Activated CD8-positive, alpha-beta memory T cell treated with anti-CD3 and anti-CD28 coated beads for 48 hours (primary cell): ENCODE data around the gene FOXN3.

ENCODE experiments used
- DNase-seq, 3 experiments: peaks; one replicate each; pipeline ENCODE4 v3.0.0-alpha.2; 2020; ENCODE audit warnings: low read depth in 2 of 3, low spot score in 2 of 3

The FOXN3 gene

GRCh38 chr14:89339579-89339978 is 77.5 kb downstream of the FOXN3 start:
- no peak for DNase-seq

GRCh38 chr14:89339158-89339557 is 77.9 kb downstream of the FOXN3 start:
- DNase-seq = no peak

DNA sequence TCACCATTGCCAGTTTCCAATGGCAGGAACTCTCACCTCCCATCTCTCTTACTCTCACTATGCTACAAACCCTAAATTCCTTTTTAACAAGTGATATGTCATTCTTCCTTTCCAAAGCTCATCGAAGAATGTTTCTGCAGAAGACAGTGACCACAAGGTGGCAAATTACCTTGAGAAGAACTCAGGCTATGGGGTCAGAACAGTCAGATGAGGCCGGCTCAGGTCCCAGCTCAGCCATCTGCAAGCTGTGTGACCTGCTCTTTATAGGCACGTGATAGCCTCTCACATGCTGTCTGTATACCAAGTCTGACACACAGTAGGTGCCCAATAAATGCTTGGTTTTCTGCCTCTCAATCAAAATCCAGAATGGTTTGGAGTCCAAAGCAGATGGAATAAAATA is 80.7 kb downstream of the FOXN3 start:
- DNase-seq = no peak

GRCh38 chr14:89332031-89332430 is 85.0 kb downstream of the FOXN3 start:
- DNase-seq = no peak

DNA sequence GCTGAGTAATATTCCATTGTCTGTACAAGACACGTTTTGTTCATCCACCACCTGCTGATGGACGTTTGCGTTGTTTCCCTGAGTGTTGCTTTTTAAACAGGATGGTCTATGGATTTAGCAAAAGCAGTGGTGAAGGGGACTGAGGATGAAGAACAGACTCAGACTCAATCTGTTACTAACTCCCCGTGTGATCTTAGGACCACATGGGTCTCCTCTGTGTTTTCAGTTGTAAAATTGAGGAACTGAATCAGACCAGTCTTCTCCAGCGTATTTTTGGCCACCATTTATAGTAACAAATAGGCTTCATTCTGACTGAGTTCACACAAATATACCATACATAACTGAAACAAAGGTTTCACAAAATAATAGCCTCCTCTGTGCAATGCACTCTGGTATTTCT is 85.6 kb downstream of the FOXN3 start:
- DNase-seq = no peak

DNA sequence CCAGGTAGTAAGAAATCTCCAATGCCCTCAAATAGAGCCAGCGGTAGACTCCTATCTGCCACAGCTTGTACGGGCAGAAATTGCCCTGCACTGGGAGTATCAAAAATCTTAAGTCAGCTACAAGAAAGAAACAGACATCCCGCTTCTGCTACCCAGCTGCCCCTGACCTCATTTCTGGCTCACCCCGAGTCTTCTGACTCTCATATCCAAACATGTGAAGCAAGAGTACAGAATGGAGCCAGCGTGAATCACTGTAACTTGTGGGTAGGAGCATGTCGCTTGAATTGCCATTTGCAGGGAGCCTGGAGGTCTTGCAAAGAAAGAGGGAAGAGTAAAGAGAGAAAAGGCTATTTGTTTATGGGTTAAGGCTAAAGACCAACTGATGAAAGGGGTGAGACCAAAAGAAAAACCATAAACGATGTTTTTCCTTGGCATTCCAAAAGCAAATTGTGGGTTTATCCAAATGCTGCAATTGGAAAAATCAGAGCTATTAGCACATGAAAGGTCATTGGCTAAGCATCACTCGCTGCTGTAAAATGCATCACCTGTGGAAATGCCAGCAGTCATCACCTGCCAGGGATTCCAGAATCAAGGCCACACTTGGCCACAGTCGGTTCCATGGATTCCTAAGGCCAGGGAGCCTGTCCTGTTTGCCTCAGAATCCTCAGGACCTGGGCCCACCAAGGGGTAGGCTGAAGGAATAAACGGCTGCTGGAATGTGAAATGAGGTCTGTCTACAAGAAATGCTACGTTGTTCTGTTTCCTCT is 86.6 kb downstream of the FOXN3 start:
- DNase-seq = no peak

- DNase-seq = no peak
Measured at GRCh38 chr14:89327771-89328212, 89.2 kb downstream of the FOXN3 start.

DNA sequence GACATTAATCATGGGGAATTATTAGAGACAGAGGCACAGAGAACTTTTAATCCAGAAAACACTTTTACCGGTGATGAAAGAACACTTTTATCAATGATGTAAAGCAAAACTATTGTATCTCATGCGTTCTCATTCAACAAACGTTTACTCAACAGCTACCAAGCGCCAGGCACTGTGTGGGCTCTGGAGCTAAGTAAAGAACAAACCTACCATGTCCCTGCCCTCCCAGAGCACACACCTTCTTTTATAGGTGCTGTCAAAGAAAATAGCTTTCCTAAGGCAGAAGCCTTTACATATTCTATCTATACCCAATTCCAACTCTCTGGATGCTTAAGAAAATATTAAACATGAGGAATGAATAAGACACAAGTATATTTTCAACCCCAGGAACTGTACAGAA is 91.1 kb downstream of the FOXN3 start:
- no peak for DNase-seq

GRCh38 chr14:89325299-89325883 is 91.6 kb downstream of the FOXN3 start:
- DNase-seq = no peak

DNA sequence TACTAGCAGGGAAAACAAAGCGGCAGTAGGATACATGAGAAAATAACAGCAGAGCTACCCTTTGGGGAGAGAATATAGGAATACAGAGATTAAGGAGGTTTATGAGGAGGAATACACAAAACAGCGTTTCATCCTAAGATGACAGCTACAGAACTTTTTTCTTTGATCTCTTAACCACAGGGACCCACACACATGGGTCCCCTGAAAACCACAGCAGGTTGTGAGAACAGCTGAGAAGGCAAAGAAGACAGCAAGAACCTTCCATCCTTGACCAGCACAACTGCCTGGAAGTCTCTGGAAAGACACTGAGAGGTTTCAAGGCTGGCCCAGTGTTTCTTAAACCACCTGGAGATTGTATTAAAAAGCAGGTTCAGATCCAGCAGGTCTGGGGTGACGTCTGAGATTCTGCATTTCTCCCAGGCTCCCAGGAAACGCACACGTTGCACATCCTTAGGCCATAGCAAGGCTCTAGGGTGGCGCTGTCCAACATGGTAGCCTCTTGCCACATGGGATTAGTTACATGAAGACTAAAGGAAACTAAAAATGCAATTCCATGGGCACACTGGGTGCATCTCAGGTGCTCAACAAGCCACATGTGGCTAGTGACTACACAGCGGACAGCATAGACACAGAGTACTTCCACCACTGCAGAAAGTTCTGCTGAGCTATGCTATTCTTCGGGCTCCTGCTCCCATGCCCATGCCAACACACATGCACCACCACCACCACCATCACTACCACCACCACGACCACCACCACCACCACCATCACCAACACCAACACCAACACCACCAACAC is 92.3 kb downstream of the FOXN3 start:
- no peak for DNase-seq

DNA sequence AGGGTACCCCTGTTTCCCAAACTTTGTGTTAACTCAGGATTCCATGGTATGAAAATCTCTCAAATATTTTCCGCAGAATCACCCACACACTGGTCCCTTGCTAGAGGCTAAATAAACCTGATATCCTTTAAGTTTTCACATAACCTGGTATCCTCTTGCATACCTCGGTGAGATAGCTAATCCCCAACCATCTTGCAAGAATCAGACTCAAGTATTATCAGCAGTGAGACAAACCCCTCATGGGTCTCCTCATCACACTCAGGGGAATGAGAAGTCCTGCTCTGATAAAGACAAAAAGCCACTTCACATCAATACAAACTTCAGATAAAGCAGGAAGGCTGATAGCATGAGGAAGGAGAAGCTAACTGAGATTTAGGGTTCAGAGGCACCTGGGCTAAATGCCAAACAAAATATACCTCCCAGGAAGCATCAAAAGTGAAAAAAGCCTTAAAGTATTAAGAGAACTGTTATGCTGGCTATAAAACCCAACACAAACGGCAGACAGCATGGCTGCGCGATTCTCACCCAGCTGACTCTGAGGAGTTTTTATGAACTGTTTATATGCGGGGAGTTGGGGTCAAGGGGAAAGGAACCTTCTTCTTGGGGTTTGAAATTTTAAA is 96.5 kb downstream of the FOXN3 start:
- no peak for DNase-seq

GRCh38 chr14:89319687-89320086 is 97.3 kb downstream of the FOXN3 start:
- DNase-seq = no peak

GRCh38 chr14:89317051-89317691 is 99.9 kb downstream of the FOXN3 start:
- no peak for DNase-seq

GRCh38 chr14:89315493-89316470 is 101.3 kb downstream of the FOXN3 start:
- no peak for DNase-seq

DNA sequence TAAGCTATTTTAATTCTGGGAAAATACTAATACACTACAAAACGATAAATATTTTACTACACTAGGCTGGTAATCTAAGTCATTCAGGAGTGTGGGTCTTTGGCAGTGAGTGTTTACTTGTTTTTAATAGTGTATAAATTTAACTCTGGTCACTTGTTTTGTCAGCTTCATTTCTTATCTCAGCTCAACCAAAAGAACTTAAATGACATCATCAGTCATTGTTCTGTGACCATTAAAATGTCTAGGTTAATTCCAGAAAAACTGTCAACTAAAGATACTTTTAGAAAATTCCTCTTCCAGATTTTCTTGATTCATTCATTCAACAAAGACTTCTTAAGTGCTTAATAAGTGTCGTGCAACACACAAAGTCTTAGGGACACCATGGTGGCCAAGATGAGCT is 102.8 kb downstream of the FOXN3 start:
- DNase-seq = no peak

DNA sequence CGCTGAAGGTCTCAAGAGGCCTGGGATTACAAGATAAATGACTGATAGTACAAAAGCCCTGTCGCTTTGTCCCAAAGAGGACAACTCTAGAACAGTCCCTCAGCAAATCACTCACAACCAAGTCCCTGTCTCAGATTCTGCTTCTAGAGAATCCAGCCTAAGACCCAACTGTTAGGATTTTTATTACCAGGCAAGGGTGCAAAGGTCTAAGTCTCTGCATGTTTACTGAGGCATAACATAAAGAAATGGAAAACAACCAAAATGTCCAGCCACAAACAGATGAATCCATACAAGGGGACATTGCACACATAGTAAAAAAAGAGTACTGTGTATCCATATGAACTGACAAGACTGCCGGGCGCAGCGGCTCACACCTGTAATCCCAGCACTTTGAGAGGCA is 104.1 kb downstream of the FOXN3 start:
- DNase-seq = no peak

DNA sequence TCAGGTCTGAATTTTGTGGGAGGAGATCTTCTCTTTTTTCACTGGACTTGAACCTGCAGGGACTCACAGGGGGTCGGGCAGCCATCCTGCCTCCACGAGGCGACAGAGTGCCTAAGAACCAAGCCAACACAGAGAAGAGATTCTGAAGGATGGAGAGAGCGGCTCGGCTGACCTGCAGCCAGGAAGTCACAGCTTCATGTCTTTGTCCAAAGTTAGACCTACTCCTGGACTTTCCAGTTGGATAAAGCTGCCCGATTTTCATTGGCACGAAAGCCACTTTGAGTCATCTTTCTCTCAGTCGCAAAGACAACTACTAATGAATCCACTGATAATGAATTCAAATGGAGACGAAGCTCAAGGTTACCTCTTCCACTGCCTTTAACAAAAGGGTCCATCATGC is 106.8 kb downstream of the FOXN3 start:
- DNase-seq = no peak

GRCh38 chr14:89309670-89310177 is 107.3 kb downstream of the FOXN3 start:
- DNase-seq = no peak

DNA sequence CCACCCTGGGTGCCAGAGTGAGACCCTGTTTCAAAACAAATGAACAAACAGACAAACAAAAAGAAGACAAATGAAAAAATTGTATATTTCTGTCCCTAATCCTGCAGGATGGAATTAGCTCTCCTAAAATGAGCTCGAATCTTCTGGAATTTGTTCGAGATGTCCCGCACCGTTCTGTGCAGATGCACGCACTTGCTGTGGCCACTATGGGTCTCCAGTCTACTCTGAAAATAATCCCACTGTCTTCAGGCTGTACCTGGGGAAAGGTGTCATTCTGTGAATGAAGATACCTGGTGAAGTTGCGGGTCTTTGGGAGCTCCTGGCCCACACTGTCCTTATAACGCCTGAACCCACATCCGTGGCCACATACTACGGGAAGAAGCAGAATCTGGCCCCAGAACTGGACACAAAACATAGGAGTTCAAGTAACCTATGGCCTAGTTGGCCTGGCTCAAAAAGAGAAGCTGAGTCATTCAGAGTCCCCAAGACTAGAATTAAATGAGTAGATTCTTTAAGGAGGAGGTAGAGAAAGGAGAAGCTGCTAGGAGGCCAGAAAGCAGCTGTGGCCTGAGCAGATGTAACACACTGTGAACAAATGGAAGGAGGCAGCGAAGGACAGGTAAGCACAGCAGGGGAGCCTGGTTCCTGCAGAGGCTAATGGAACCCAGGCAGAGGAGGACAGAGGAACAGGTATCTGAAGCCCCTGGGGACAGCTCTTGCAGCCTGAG is 108.6 kb downstream of the FOXN3 start:
- DNase-seq = no peak
